Right lobe of liver (tissue), 6 donors: ENCODE measurements around the gene ANKRD53. TPM values are rescaled to one million over a fixed set of nuclear protein-coding genes. Genes with fewer than 3 reads are reported as not detected.

Source experiments
- ATAC-seq, 4 donors: fragments of 200-7000 bp; cut with Tn5 transposase; one replicate each; pipeline ENCODE4 v1.9.1; 2020; ENCODE audit warnings: mild to moderate bottlenecking in 4 of 4, moderate library complexity in 4 of 4
- DNase-seq, 3 donors: peaks; one replicate each; pipeline ENCODE4 v3.0.0-alpha.2; 2020
- H3K27ac ChIP-seq, 3 donors: fragments of 200-600 bp; one replicate each; pipeline ENCODE4 v1.8.0; 2022
- H3K27me3 ChIP-seq, 2 donors: fragments of 200-600 bp; one replicate each; pipeline ENCODE4 v1.8.0; 2022
- H3K36me3 ChIP-seq, 4 donors: fragments of 200-600 bp; sonication (generic) in 1 of 4; one replicate each; pipeline versions ENCODE4 v1.5.1 to v1.8.0; 2017 to 2022; ENCODE audit warnings: control low read depth in 1 of 4
- H3K4me1 ChIP-seq, 4 donors: fragments of 200-600 bp; sonication (generic) in 1 of 4; one replicate each; pipeline versions ENCODE4 v1.5.1 to v1.8.0; 2017 to 2022; ENCODE audit warnings: control low read depth in 1 of 4
- H3K4me3 ChIP-seq, 3 donors: fragments of 200-600 bp; one replicate each; pipeline ENCODE4 v1.8.0; 2022
- H3K9me3 ChIP-seq, 4 donors: fragments of 200-600 bp; sonication (generic) in 1 of 4; one replicate each; pipeline versions ENCODE4 v1.5.1 to v1.8.0; 2017 to 2022; ENCODE audit warnings: control low read depth in 1 of 4
- POLR2A ChIP-seq: fragments of 450-650 bp; IDR thresholded peaks from one replicate; pipeline ENCODE4 v1.6.1; 2017; ENCODE audit warnings: antibody characterized with exemption, mild to moderate bottlenecking
- WGBS: methylation state at CpG from one replicate; pipeline ENCODE4 v1.1.6; 2018; ENCODE audit warnings: low coverage, low lambda C conversion rate; ENCODE audit not compliant: insufficient coverage; ENCODE audit errors: missing lambda C conversion rate; 5-methylcytosine and 5-hydroxymethylcytosine counted together
- intact Hi-C, 2 donors: fragments of 100-400 bp; cut with DNase I; formaldehyde crosslinking; loops; one replicate each; pipeline versions ENCODE4 v1.11.2 to v1.14.1; 2022
- total RNA-seq, 6 experiments: library from RNA; depleted of rRNA in 2 of 6; stranded (reverse); fragments of >200 nt in 2 of 6; fragmentation: NEBNext Ultra II Directional in 3 of 6; extraction: Animal tissue kit (Norgen Biotek cat#: 25700) in 3 of 6; gene quantifications; one replicate each; pipeline versions ENCODE4 v1.1.0 to v1.2.4, GENCODE V29; 2016 to 2023
- TF ChIP-seq, protein P1 (sequence below), 4 donors: fragments of 200-600 bp in 3 of 4; fragments of 450-650 bp in 1 of 4; IDR thresholded peaks; one replicate each; pipeline versions ENCODE4 v1.5.1 to v1.8.0; 2016 to 2022; ENCODE audit warnings: antibody characterized with exemption in 4 of 4, mild to moderate bottlenecking in 2 of 4
- donor health status: DM: no; HTN: yes; CAD: no.
- donor health status: DM: no; HTN: no; CAD: no.
- donor health status: DM: no; HTN: no; CAD: no.
- donor health status: DM: no; HTN: yes; CAD: no.
- donor health status: DM: no; HTN: yes; CAD: no.

The ANKRD53 gene
- total RNA-seq, 6 experiments from 2014 or later: 0.25 to 0.93 (median 0.50) TPM; not detected in 1

DNA sequence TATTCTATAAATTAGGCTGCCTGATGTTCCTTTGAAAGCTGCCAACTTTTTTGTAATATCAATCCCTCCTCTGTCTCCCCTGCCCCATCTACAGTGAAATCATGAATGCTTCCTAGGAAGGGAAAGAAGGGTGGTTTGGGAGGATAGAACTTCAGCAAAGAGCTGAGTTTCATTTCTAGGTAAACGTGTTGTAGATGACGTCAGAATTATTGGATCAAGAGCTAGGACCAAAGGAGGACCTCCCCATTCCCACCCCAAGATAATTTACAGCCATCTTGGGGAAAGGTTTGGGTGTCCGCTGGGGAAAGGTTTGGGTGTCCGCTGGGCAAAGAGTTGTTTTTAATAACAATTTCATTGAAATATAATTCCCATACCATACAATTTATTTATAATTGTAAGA is 11.2 kb upstream of the ANKRD53 start:
- DNase-seq (peak in 1 of 3 donors; percentile 8), ATAC-seq (no peak)
- Histone ChIP-seq H3K4me1 (peaks cover 0 to 6% (median 0%) of the 10 kb centered on the region in 4 donors), H3K4me3 (no peak overlapping the region), H3K27me3 (peaks cover 0 to 12% of the 10 kb centered on the region in 2 donors), H3K27ac (no peak overlapping the region), H3K36me3 (no peaks in the 10 kb centered on the region), H3K9me3 (no peaks in the 10 kb centered on the region)
- TF ChIP-seq, protein P1, sequence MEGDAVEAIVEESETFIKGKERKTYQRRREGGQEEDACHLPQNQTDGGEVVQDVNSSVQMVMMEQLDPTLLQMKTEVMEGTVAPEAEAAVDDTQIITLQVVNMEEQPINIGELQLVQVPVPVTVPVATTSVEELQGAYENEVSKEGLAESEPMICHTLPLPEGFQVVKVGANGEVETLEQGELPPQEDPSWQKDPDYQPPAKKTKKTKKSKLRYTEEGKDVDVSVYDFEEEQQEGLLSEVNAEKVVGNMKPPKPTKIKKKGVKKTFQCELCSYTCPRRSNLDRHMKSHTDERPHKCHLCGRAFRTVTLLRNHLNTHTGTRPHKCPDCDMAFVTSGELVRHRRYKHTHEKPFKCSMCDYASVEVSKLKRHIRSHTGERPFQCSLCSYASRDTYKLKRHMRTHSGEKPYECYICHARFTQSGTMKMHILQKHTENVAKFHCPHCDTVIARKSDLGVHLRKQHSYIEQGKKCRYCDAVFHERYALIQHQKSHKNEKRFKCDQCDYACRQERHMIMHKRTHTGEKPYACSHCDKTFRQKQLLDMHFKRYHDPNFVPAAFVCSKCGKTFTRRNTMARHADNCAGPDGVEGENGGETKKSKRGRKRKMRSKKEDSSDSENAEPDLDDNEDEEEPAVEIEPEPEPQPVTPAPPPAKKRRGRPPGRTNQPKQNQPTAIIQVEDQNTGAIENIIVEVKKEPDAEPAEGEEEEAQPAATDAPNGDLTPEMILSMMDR (IDR thresholded peaks at IDR 0.05): no peak
- TF ChIP-seq POLR2A: no peak
- WGBS: 64% methylated on average over 4 of the region's 4 CpGs
- intact Hi-C loops: no loop called here

DNA sequence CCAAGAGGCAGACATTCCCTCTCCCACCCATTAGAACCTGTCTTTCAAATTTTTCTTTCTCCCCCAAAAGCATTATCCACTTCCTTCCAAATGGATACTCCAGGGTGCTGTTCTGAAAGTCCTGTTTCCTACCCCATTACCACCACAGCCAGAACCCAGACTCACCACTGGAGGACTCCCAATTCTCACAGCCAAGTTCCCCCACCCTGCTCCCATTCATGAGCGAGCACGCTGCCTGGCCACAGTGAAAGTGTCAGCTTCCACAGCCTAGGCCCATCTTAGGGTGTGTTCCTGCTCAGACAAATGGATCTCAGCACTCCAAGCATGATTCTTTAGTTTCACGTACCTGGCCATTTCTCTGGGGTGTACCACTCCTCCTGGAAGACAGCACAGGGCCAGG is 3.8 kb upstream of the ANKRD53 start:
- no peak for TF ChIP-seq POLR2A
- TF ChIP-seq, protein P1 (IDR thresholded peaks at IDR 0.05): no peak
- WGBS: 93% methylated on average over 2 of the region's 3 CpGs
- Histone ChIP-seq H3K9me3 (no peaks in the 10 kb centered on the region), H3K36me3 (no peaks in the 10 kb centered on the region), H3K27ac (no peak overlapping the region), H3K4me3 (no peak overlapping the region), H3K4me1 (peaks cover 0 to 11% (median 5%) of the 10 kb centered on the region in 4 donors), H3K27me3 (no peaks in the 10 kb centered on the region)
- DNase-seq (no peak), ATAC-seq (no peak)
- intact Hi-C loops: no loop called here

DNA sequence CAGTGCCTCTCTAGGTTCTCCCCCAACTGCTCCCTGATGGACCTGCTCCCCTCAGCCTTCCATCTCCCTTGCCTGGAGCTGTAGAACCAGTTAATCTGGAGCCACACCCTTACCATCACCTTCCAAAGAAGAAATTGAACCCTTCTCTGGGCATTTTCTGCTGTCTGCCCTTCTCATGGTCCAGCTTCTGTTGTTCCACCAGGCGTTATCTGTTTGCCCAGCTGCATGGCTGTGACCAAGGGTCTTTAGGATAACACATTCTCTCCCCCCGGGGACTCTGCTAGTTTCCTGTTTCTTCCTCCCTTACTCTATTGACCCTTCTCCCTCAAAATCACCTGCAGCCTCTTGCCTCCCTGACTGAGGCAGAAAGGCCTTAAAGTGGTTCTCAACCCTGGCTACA is 3.2 kb upstream of the ANKRD53 start:
- no peaks in the 10 kb centered on the region for H3K27me3 ChIP-seq
- no peak for TF ChIP-seq POLR2A
- TF ChIP-seq, protein P1 (IDR thresholded peaks at IDR 0.05): no peak
- no peak overlapping the region for H3K4me3 ChIP-seq
- DNase-seq: no peak
- H3K27ac ChIP-seq: no peak overlapping the region
- no peaks in the 10 kb centered on the region for H3K36me3 ChIP-seq
- ATAC-seq: no peak
- no peaks in the 10 kb centered on the region for H3K9me3 ChIP-seq
- intact Hi-C loops: no loop called here
- peaks cover 0 to 11% (median 5%) of the 10 kb centered on the region in 4 donors for H3K4me1 ChIP-seq
- WGBS: 67% methylated on average over 2 of the region's 2 CpGs

DNA sequence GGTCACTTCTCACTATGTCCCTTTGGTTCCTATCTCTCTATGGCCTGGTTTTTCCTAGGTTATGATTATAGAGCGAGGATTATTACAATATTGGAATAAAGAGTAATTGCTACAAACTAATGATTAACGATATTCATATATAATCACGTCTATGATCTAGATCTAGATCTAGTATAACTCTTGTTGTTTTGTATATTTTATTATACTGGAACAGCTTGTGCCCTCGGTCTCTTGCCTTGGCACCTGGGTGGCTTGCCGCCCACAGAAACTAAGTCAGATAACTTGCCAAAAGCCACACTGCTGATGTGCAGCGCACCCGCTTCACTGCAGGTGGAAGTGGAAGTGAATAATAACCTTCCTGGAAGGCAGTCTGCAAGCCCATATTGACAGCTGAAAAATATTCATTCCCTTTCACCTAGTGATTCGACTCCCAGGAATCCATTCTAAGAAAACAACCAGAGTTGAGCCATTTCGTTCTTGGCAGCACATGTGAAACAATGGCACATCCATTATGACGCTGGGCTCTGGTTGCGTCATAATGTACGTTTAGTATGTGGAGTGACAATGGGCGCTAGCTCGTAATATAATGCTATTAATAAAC is 725 bp upstream of the ANKRD53 start:
- Histone ChIP-seq H3K9me3 (no peaks in the 10 kb centered on the region), H3K4me3 (peak overlapping the region; percentile 57 to 62 (median 61)), H3K27ac (peak overlapping the region; percentile 65 to 78 (median 71)), H3K36me3 (no peaks in the 10 kb centered on the region), H3K4me1 (peaks cover 0 to 11% (median 5%) of the 10 kb centered on the region in 4 donors), H3K27me3 (no peaks in the 10 kb centered on the region)
- TF ChIP-seq, protein P1 (IDR thresholded peaks at IDR 0.05): no peak
- no peak for TF ChIP-seq POLR2A
- ATAC-seq: peak in 1 of 4 donors; percentile 37
- peak in 1 of 3 donors; percentile 44 for DNase-seq
- intact Hi-C loops: no loop called here
- 11% methylated on average over 14 of the region's 14 CpGs for WGBS
